Skeletal muscle satellite cell (primary cell): ENCODE measurements around the gene PNLIP. TPM values are rescaled to one million over a fixed set of nuclear protein-coding genes. Genes with fewer than 3 reads are reported as not detected.

ENCODE experiments used
- small RNA-seq: library from RNA; depleted of rRNA; stranded (forward); fragments of <200 nt; gene quantifications from one replicate; pipeline ENCODE3, GENCODE V24; 2012

The PNLIP gene

Small RNA genes lying within 50 kb of the gene (small RNA-seq; reads per million reads assigned to genes)
- not detected for gene RNU6-1090P
